Measurements from ENCODE around the gene ANTXRL.

ANTXRL gene

GRCh38 chr10:46317889-46318288 is 31.1 kb downstream of the ANTXRL start:
- TF ChIP-seq REST (IDR thresholded peaks at IDR 0.05; ENCODE audit: low read depth) (no peak), YY1 (IDR thresholded peaks at IDR 0.05; ENCODE audit: low read depth) (no peak), MAX (IDR thresholded peaks at IDR 0.05) (no peak), RAD21 (IDR thresholded peaks at IDR 0.05; ENCODE audit: low read depth) (no peak), FOXM1 (IDR thresholded peaks at IDR 0.05; ENCODE audit: borderline replicate concordance, low read depth) (no peak), NFIC (IDR thresholded peaks at IDR 0.05) (no peak), CREB1 (IDR thresholded peaks at IDR 0.05; ENCODE audit: low read depth) (no peak), USF1 (IDR thresholded peaks at IDR 0.05) (no peak)

- TF ChIP-seq TEAD4 (IDR thresholded peaks at IDR 0.05) (no peak), USF1 (IDR thresholded peaks at IDR 0.05) (no peak), MAX (IDR thresholded peaks at IDR 0.05) (no peak), TCF12 (IDR thresholded peaks at IDR 0.05; ENCODE audit: low read depth) (no peak), EGR1 (IDR thresholded peaks at IDR 0.05) (no peak), FOXM1 (IDR thresholded peaks at IDR 0.05; ENCODE audit: borderline replicate concordance, low read depth) (no peak), RAD21 (IDR thresholded peaks at IDR 0.05; ENCODE audit: low read depth) (no peak), TAF1 (IDR thresholded peaks at IDR 0.05; ENCODE audit: low read depth) (no peak), CREB1 (IDR thresholded peaks at IDR 0.05; ENCODE audit: low read depth) (no peak), REST (IDR thresholded peaks at IDR 0.05; ENCODE audit: low read depth) (no peak), YY1 (IDR thresholded peaks at IDR 0.05; ENCODE audit: low read depth) (no peak), NFIC (IDR thresholded peaks at IDR 0.05) (no peak), CEBPB (IDR thresholded peaks at IDR 0.05) (no peak), ZBTB7A (IDR thresholded peaks at IDR 0.05; ENCODE audit: low read depth) (no peak), EP300 (IDR thresholded peaks at IDR 0.05; ENCODE audit: borderline replicate concordance) (no peak)
Measured at GRCh38 chr10:46318799-46319198, 32.0 kb downstream of the ANTXRL start.

GRCh38 chr10:46319389-46319788 is 32.6 kb downstream of the ANTXRL start:
- TF ChIP-seq ZBTB7A (IDR thresholded peaks at IDR 0.05; ENCODE audit: low read depth) (no peak), TEAD4 (IDR thresholded peaks at IDR 0.05) (no peak), RAD21 (IDR thresholded peaks at IDR 0.05; ENCODE audit: low read depth) (no peak), CEBPB (IDR thresholded peaks at IDR 0.05) (no peak), REST (IDR thresholded peaks at IDR 0.05; ENCODE audit: low read depth) (no peak), EGR1 (IDR thresholded peaks at IDR 0.05) (no peak), MAX (IDR thresholded peaks at IDR 0.05) (no peak), EP300 (IDR thresholded peaks at IDR 0.05; ENCODE audit: borderline replicate concordance) (no peak), CREB1 (IDR thresholded peaks at IDR 0.05; ENCODE audit: low read depth) (no peak), TAF1 (IDR thresholded peaks at IDR 0.05; ENCODE audit: low read depth) (no peak), USF1 (IDR thresholded peaks at IDR 0.05) (no peak), NFIC (IDR thresholded peaks at IDR 0.05) (no peak), YY1 (IDR thresholded peaks at IDR 0.05; ENCODE audit: low read depth) (no peak), FOXM1 (IDR thresholded peaks at IDR 0.05; ENCODE audit: borderline replicate concordance, low read depth) (no peak), TCF12 (IDR thresholded peaks at IDR 0.05; ENCODE audit: low read depth) (no peak)

GRCh38 chr10:46321770-46322169 is 35.0 kb downstream of the ANTXRL start:
- TF ChIP-seq MAX (IDR thresholded peaks at IDR 0.05) (no peak), TCF12 (IDR thresholded peaks at IDR 0.05; ENCODE audit: low read depth) (no peak), ZBTB7A (IDR thresholded peaks at IDR 0.05; ENCODE audit: low read depth) (no peak)

Measured in Ishikawa (cell line).